ENCODE results near the gene COL9A3.

COL9A3 gene

DNA sequence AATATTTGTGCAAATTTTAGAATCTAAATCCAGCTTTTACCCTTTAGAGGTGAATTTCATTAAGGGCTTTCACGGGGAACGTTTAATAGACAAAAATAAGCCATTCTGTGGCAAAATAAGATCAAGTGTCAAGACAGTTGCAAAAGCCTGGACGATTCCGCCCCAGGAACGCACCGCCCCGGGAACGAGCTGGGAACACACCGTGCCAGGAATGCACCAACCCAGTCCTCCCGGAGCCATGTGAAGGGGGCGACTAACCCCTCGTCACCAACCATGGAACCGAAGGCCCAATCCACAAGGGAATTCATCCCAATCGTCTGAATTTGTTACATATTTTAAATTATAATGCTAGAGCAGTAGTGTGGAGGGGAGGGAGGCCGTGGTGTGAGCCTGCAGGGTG is 65.6 kb downstream of the COL9A3 start:
- DNase-seq: no peak

DNA sequence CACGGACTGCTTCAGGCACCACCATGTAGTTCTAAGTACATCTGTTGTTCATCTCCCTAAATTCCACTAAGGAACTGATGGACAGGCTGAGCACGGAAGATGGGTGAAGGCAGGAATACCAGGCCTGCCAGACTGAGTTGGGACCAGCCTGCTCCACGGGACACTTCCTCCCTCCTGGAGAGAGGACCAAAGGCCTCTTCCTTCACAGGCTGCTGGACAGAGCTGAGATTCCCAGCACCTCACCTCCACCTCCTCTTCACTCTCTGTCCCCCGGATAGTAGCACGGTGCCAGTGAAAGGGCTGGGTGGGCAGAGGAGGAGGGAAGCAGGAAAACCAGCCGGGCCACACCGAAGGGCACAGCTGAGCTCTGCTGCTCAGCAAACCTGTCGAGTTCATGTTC is 67.7 kb downstream of the COL9A3 start:
- DNase-seq: no peak

DNA sequence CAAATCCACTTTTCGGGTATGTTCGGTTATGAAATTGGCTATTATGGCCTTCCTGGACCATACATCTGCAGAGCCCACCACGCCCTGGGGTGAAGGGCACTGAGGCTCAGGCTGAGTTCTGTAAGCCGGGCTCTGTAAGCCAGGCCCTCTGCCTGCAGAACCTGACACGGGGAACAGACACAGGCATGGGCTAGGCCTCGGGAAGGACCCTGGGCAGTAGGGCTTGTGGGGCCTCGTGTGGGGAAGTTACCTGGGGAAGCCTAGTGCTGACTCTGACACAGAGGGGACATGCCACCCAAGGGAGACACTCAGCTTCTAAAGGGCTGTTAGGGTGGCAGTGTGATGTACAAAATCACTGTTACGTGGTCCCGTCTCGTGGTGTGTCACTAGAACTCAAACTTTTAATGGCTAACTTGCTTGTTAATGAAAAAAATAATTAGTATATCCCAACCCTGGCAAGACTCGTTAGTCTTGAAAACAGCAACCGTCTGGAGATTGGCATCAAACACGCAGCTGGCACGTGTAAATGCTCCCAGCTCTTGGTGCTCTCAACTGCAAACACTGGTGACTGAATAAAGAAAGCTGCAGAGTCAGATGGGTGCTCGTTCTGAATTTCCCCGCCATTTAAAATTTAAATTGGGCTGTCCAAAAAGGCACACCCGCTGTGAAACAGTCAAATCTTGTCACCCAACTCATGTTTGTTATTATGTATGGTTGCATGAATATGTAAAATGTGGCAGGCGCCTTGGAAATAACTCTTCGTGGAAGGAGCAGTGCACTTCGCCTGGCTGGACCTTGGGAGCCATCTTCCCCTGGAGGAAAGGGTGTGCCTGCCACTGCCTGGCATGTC is 68.4 kb downstream of the COL9A3 start:
- DNase-seq: no peak

DNA sequence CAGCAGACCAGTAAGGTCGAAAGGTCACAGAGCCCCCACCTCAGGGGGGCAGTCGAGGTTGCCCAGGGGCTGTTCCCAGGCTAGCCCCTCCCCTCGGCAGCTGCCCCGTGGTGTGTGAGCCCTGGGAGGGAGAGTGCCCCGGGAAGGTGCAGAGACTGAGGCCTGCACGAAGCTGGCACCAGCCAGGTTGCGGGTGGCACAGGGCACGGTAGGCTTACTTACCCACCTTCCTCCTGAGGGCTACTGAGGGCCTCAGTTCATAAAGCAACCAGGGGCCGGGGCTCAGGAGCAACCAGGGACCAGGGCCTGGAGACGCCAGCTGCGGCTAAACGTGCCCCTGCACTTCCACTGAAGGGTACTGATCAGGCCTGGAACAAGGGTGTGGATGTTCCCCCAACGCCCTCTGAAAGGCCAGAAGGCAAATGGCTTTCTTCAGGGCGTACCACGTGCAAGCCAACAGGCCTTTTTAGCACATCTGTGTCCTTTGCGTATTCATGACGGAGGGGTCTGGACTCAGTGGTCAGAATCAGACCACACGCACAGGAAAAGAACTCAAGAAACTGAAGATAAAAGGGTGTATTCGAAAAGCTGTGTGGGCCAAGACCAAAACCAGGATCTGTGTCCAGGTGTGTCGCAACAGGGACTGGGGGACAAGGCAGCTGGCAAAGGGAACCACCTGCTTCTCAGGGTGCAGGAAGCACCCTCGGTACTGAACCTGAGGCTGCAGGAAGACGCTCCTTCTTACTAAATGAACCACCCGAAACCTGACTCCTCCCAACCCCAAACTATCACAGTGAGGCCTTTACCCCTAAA is 69.3 kb downstream of the COL9A3 start:
- DNase-seq: no peak

DNA sequence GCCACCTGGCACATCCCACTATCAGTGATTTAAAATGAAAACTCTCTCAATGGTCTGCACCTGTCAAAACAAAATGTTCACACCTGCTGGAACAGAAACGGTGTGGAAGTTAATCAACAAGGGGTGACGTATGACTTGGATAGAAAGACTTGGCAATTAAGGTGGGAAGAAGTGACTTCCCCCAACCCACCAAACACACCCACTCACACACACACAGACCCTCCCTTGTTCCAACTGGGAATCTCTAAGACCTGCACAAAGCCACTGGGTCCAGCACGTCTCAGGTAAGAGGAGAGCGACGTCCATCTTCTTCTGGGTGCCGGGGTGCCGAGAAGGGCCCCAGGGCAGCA is 69.8 kb downstream of the COL9A3 start:
- DNase-seq: no peak

DNA sequence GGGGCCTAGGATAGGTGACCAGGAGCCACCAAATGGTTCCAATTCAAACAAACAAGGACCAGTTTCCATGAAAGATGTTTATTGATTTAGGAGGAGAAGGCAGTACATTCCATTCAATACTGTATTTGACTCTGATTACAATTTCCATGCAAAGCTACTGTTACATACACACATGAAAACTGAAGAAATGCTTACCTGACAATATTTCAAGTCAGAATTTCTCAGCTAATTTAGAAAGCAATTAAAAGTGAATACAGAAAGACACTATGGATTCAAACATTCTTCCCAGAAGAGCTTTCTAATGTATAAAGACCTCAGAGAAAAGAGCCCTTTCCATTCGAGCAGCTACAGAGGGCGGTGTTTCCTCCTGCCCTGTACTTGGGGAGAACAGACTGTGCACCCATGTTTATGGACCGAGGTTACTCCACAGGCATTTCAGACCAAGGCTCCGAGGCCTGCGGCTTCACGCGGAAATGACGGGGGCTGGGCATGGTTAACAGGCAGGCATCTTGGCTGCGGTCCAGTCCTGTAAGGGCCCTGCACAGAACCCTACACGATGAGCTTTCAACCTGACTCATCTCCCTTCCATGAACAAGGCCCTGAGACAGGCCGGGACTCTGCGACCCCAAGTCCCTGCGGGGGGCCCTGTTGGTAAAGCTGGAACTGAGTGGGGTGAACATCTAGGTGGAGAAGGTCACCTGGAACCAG is 70.5 kb downstream of the COL9A3 start:
- DNase-seq: no peak

DNA sequence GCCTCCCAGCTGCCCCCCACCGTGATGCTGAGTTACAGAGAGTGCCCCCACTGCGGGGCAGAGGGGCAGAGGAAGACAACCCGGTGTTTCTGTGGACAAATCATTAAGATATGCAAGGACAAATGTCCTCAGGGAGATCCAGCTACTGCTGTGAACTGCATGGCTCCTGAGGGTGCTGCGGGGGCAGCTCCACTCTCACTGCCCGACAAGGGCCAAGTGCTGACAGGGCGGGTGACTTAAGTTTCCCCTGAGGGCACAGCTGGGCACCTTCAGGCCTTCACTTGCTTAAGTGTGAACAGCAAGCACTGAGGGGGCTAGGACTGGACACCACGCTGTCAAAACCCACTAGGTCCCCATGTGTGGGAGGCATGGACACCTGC is 71.0 kb downstream of the COL9A3 start:
- no peak for DNase-seq

DNA sequence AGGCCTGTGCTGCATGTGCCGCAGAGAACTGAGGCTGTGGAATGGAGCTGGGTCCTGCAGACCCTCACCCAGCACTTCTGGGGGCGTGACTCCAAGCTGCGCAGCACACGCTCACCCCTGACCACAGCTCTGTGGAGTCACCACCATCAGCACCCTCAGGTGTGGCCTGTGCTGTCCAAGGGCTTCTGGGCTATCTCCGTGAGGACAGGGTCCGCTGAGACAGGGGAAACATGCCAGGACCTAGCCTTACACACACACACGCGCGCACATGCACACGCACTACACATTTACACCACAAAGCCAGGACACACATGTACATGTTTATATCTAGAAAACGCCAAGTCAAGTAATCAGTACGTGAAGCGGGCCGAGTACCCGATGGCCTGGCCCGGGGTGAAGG is 71.6 kb downstream of the COL9A3 start:
- no peak for DNase-seq

DNA sequence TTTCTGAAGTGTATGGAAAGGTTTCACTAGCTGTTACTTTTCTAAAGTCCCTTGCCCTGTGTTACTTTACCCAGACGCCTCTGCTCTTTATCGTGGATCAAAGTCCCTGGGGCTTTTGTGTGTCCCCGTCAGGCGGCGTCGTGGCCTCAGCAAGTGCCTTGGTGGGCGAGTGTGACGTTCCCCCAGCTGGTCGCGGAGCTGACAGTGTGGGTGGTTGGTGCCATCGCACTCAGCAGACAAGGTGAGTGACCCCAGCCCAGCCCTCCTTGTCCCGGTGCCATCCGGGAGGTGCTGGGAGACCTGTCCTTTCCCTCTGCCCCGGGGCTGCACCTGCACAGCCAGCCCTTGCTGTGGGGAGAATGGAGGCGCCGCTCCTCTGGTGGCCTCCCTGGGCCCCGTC is 72.1 kb downstream of the COL9A3 start:
- DNase-seq: no peak

DNA sequence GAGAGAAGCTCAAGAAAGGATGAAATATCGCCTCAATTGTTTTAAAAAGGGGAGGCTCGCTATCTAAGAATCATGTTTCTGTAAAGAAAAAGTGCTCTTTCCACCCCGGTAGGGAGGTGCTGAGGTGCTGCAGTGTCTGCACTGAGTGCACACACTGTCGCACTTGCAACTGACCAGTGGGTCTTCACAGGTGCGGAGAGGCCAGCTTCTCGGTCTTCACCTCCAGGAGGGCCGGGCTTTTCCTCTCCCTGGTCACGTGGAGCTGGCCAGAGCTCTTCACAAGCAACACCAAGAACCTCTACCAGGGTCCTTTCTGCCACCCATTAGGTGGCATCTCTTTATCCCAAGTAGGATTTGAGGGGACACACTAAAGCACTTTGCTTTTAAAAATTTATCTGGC is 72.6 kb downstream of the COL9A3 start:
- no peak for DNase-seq

DNA sequence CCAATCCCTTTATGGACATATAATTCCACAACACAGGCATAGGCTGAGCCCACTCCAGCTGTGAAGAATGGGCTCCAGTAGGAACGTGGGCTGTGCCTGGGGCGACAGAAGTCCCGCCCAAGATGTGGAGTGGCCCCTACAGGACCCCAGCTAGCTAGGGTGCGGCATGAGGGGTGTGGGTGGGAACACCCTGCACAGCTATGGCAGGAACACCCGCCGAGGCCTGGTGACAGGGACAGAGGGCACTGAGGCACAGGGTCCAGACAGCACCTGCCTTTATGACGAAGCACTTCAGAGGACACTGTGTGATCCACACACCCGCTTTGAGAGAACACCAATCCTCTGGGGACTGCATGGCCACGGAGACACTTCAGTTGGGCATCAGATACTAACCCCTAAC is 73.0 kb downstream of the COL9A3 start:
- no peak for DNase-seq

DNA sequence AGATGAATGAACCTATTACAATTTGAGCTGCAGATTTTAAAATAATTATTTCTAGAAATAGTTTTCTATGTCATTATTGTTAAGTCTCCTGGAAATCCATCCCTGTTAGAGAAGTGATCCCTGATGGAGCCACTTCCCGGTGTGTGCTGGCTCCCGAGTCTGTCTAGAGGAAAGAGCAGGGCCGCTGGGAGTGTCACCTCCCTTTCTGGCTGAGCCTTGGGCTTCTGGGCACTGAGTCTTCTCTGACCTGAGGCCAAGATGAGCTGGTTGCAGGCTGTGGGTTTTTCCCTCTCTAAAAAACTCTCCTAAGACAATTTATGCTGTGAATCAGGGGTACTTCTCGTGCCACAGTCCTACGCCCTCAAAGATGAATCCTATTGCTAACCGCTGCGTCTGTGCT is 73.6 kb downstream of the COL9A3 start:
- no peak for DNase-seq
